Left ventricle myocardium inferior (tissue), 1 donor: ENCODE results near the gene ZNF76. TPM values are rescaled to one million over a fixed set of nuclear protein-coding genes. Genes with fewer than 3 reads are reported as not detected.
A peak's percentile ranks its signal among the peaks of the same experiment; 100 is the strongest.

ENCODE experiments used
- DNase-seq: peaks from one replicate; pipeline ENCODE4 v3.0.0-alpha.2; 2020
- H3K27ac ChIP-seq: fragments of 200-600 bp; replicated peaks from 2 replicates; pipeline ENCODE4 v1.8.0; 2021
- H3K27me3 ChIP-seq: fragments of 200-600 bp; 2 replicates; pipeline ENCODE4 v1.8.0; 2021; ENCODE audit warnings: low read depth
- H3K36me3 ChIP-seq: fragments of 200-600 bp; 2 replicates; pipeline ENCODE4 v1.8.0; 2021
- H3K4me1 ChIP-seq: fragments of 200-600 bp; 2 replicates; pipeline ENCODE4 v1.8.0; 2021
- H3K4me3 ChIP-seq: fragments of 200-600 bp; 2 replicates; pipeline ENCODE4 v1.8.0; 2021; ENCODE audit warnings: mild to moderate bottlenecking, moderate library complexity
- H3K9me3 ChIP-seq: fragments of 200-600 bp; replicated peaks from 2 replicates; pipeline ENCODE4 v1.8.0; 2021
- intact Hi-C: fragments of 100-400 bp; cut with micrococcal nuclease; formaldehyde crosslinking; loops from one replicate; pipeline ENCODE4 v1.11.0; 2022
- long read RNA-seq: library from polyadenylated mRNA; unstranded; transcript quantifications from one replicate; pipeline ENCODE4 v2.0.0, GENCODE V29; 2021
- total RNA-seq: library from RNA; stranded (reverse); fragmentation: NEBNext Ultra II Directional; extraction: Animal tissue kit (Norgen Biotek cat#: 25700); gene quantifications from one replicate; pipeline ENCODE4 v1.2.1, GENCODE V29; 2021
- TF ChIP-seq, protein P1 (sequence below): fragments of 200-600 bp; IDR thresholded peaks from 2 replicates; pipeline ENCODE4 v1.8.0; 2021; ENCODE audit warnings: antibody characterized with exemption, mild to moderate bottlenecking, borderline replicate concordance
- donor health status: DM: no; HTN: yes; CAD: no; lungs with severe emphysema.

Gene ZNF76
- 38.7 TPM for total RNA-seq
- long read RNA-seq, transcript ZNF76-202 (13 exons, 2,447 nt) = minor isoform, 15 of 112 reads
- long read RNA-seq, transcript ZNF76-203 (14 exons, 2,716 nt) = major isoform, 19 of 112 reads
- long read RNA-seq, partial matches to known transcripts = 49 of 112 reads
- long read RNA-seq, other reads (novel, unspliced or antisense) = 29 of 112 reads

GRCh38 chr6:35259194-35259947 lies at the start of gene ZNF76:
TSS of gene ZNF76 (plus strand) at chr6:35259735. CDS start at chr6:35281152, 21,417 bp downstream.
- peak; percentile 99 for DNase-seq
- intact Hi-C loops = no loop called here
- peaks cover 65% of the 10 kb centered on the region for H3K4me1 ChIP-seq
- peak within 1 kb of the TSS; percentile 100 for H3K27ac ChIP-seq
- H3K9me3 ChIP-seq = no peaks in the 10 kb centered on the region
- H3K4me3 ChIP-seq = peak within 1 kb of the TSS; percentile 94
- no peaks in the 10 kb centered on the region for H3K36me3 ChIP-seq
- TF ChIP-seq, protein P1, sequence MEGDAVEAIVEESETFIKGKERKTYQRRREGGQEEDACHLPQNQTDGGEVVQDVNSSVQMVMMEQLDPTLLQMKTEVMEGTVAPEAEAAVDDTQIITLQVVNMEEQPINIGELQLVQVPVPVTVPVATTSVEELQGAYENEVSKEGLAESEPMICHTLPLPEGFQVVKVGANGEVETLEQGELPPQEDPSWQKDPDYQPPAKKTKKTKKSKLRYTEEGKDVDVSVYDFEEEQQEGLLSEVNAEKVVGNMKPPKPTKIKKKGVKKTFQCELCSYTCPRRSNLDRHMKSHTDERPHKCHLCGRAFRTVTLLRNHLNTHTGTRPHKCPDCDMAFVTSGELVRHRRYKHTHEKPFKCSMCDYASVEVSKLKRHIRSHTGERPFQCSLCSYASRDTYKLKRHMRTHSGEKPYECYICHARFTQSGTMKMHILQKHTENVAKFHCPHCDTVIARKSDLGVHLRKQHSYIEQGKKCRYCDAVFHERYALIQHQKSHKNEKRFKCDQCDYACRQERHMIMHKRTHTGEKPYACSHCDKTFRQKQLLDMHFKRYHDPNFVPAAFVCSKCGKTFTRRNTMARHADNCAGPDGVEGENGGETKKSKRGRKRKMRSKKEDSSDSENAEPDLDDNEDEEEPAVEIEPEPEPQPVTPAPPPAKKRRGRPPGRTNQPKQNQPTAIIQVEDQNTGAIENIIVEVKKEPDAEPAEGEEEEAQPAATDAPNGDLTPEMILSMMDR = no peak
- H3K27me3 ChIP-seq = no peaks in the 10 kb centered on the region

DNA sequence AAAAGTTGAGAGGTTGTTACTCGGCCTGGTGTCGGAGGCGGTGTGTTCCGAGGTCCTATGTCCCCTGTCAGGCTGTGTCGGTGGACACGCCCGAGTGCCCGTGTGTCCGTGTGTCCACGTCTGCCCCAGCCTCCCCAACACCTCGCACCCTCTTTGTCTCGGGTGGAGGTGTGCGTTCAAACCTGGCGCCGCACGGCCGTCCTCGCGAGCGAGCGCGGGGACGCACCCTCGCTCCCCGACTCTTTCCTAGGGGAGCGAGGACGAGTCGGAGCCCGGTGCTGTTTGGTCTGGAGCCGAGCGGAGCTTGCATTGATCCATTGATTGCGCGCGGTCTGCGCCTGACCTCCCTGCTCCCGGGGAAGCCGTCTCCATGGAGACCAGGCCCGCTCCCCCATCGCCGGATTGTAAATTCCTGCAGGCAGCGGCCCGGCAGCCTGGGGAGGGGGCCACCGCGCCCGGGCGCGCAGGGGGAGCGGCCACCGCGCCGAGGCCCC lies 46.2 kb upstream of the ZNF76 start:
- peaks cover 60% of the 10 kb centered on the region for H3K27me3 ChIP-seq

DNA sequence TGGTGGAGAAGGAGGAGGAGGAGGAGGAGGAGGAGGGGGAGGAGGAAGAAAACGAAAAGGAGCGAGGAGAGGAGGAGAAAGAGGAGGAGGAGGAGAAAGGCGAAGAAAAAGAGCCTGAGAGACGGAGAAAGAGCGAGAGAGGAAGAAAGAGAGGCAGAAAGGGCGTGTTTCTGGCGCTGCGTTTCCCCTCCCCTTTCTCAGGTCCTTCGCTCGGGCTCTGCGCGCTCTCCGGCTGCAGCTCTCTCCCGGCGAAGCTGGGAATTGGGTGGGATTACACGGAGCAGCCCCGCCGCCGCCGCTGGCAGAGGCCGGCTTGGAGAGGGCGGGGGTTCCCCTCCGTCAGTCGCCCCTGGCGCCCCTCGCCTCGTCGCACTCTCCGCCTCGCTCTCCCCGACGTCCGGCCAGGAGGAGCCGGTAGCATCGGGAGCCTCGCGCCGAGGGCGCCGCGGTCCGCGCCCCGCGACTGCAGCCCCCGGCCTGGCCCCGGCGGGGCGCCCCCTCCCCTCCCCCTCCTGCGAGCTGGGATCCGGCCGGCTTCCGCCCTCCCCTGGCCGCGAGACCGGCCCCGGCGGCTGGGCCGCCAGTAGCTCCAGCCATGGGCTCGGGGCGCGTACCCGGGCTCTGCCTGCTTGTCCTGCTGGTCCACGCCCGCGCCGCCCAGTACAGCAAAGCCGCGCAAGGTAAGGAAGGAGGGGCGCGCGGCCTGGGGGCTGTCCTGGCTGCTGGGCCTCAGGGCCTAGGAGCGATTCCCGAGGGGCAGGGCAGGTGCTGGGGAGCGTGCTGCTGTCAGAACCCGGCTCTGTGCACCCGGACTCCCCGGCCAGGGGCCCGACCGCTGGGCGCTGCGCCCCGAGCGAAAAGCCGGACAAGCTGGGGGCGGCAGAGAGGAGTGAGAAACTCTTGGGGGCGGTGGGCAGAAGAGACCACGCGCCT lies 45.4 kb upstream of the ZNF76 start, which contains the start of gene SCUBE3:
SCUBE3 (plus strand) TSS at position 133 of the 933 bp plus-strand sequence; CDS start at position 596, 463 bp downstream.
- Histone ChIP-seq H3K4me3 (peak within 1 kb of the TSS; percentile 69), H3K9me3 (no peaks in the 10 kb centered on the region), H3K36me3 (no peaks in the 10 kb centered on the region), H3K27ac (peak within 1 kb of the TSS; percentile 11), H3K27me3 (peaks cover 60% of the 10 kb centered on the region), H3K4me1 (peaks cover 55% of the 10 kb centered on the region)
- peak; percentile 30 for DNase-seq
- TF ChIP-seq, protein P1 = no peak
- intact Hi-C loops = no loop called here

More for the DNA sequence above, 46.2 kb upstream of the ZNF76 start:
- no peaks in the 10 kb centered on the region for H3K9me3 ChIP-seq
- no peak for DNase-seq
- TF ChIP-seq, protein P1 = no peak
- intact Hi-C loops = no loop called here
- peak overlapping the region; percentile 69 for H3K4me3 ChIP-seq
- no peaks in the 10 kb centered on the region for H3K36me3 ChIP-seq
- H3K27ac ChIP-seq = no peak overlapping the region
- H3K4me1 ChIP-seq = peaks cover 48% of the 10 kb centered on the region

GRCh38 chr6:35214869-35215664 lies 44.5 kb upstream of the ZNF76 start:
- TF ChIP-seq, protein P1 = no peak
- Histone ChIP-seq H3K4me3 (peak overlapping the region; percentile 69), H3K4me1 (peaks cover 65% of the 10 kb centered on the region), H3K36me3 (no peaks in the 10 kb centered on the region), H3K27ac (peak overlapping the region; percentile 11), H3K27me3 (peaks cover 60% of the 10 kb centered on the region), H3K9me3 (no peaks in the 10 kb centered on the region)
- no peak for DNase-seq
- intact Hi-C loops = no loop called here
